ENCODE data around the gene PLA2G4E. TPM values are rescaled to one million over a fixed set of nuclear protein-coding genes. Genes with fewer than 3 reads are reported as not detected.
A peak's percentile ranks its signal among the peaks of the same experiment; 100 is the strongest.

PLA2G4E gene
- polyA plus RNA-seq, 4 donors: 0.13 to 0.80 TPM; not detected in 2

GRCh38 chr15:42046597-42046996 is 25.8 kb upstream of the PLA2G4E start:
- Histone ChIP-seq H3K4me3 (ENCODE audit: low read depth in 1 of 3, low read length in 3 of 3) (no peak overlapping the region), H3K27me3 (ENCODE audit: control insufficient read depth in 3 of 3, insufficient read depth in 3 of 3, low read length in 3 of 3) (no peaks in the 10 kb centered on the region), H3K4me1 (ENCODE audit: control insufficient read depth in 3 of 3, insufficient read depth in 2 of 3, low read depth in 1 of 3, low read length in 2 of 3) (no peaks in the 10 kb centered on the region), H3K9me3 (ENCODE audit: control insufficient read depth in 2 of 2, insufficient read depth in 1 of 2, low read depth in 1 of 2, low read length in 1 of 2) (no peaks in the 10 kb centered on the region), H3K36me3 (ENCODE audit: control insufficient read depth in 3 of 3, insufficient read depth in 2 of 3, low read depth in 1 of 3, low read length in 3 of 3) (no peaks in the 10 kb centered on the region), H3K27ac (ENCODE audit: low read depth in 1 of 3, low read length in 2 of 3) (no peak overlapping the region)
- 40 to 80% (median 58%) methylated on average over 2 of the region's 2 CpGs for WGBS, 3 donors
- DNase-seq (no peak), FAIRE-seq (no peak)

DNA sequence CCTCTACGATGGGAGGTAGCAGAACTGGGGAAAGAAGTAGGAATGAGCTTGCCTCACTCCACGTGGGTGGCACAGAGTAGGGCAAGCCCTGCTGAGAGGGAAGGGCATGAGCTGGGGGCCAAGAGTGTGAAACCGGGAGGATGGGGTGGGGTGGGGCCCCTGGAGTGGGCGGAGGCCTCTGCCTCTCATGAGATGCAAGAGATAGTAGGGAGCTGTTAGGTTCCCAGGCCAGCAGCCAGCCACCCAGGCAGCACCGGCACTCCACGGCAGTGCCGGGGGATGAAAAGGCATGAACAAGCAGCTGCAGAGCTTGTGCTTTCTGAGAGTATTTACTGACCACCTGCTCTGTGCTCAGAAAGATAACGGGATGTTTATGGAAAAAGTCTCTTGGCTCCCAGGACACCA is 24.4 kb upstream of the PLA2G4E start:
- Histone ChIP-seq H3K9me3 (ENCODE audit: control insufficient read depth in 2 of 2, insufficient read depth in 1 of 2, low read depth in 1 of 2, low read length in 1 of 2) (no peaks in the 10 kb centered on the region), H3K4me1 (ENCODE audit: control insufficient read depth in 3 of 3, insufficient read depth in 2 of 3, low read depth in 1 of 3, low read length in 2 of 3) (no peaks in the 10 kb centered on the region), H3K36me3 (ENCODE audit: control insufficient read depth in 3 of 3, insufficient read depth in 2 of 3, low read depth in 1 of 3, low read length in 3 of 3) (no peaks in the 10 kb centered on the region), H3K4me3 (ENCODE audit: low read depth in 1 of 3, low read length in 3 of 3) (no peak overlapping the region), H3K27ac (ENCODE audit: low read depth in 1 of 3, low read length in 2 of 3) (no peak overlapping the region), H3K27me3 (ENCODE audit: control insufficient read depth in 3 of 3, insufficient read depth in 3 of 3, low read length in 3 of 3) (no peaks in the 10 kb centered on the region)
- FAIRE-seq (no peak), DNase-seq (no peak)
- 36 to 54% (median 45%) methylated on average over 8 of the region's 8 CpGs for WGBS, 3 donors

- FAIRE-seq: no peak
- Histone ChIP-seq H3K9me3 (ENCODE audit: control insufficient read depth in 2 of 2, insufficient read depth in 1 of 2, low read depth in 1 of 2, low read length in 1 of 2) (no peaks in the 10 kb centered on the region), H3K27ac (ENCODE audit: low read depth in 1 of 3, low read length in 2 of 3) (no peak overlapping the region), H3K4me1 (ENCODE audit: control insufficient read depth in 3 of 3, insufficient read depth in 2 of 3, low read depth in 1 of 3, low read length in 2 of 3) (no peaks in the 10 kb centered on the region), H3K36me3 (ENCODE audit: control insufficient read depth in 3 of 3, insufficient read depth in 2 of 3, low read depth in 1 of 3, low read length in 3 of 3) (no peaks in the 10 kb centered on the region), H3K27me3 (ENCODE audit: control insufficient read depth in 3 of 3, insufficient read depth in 3 of 3, low read length in 3 of 3) (no peaks in the 10 kb centered on the region), H3K4me3 (ENCODE audit: low read depth in 1 of 3, low read length in 3 of 3) (no peak overlapping the region)
- WGBS, 3 donors: 81 to 91% (median 86%) methylated on average over 5 of the region's 5 CpGs
- DNase-seq: no peak
These were observed 22.0 kb upstream of the PLA2G4E start for GRCh38 chr15:42042602-42043400.

DNA sequence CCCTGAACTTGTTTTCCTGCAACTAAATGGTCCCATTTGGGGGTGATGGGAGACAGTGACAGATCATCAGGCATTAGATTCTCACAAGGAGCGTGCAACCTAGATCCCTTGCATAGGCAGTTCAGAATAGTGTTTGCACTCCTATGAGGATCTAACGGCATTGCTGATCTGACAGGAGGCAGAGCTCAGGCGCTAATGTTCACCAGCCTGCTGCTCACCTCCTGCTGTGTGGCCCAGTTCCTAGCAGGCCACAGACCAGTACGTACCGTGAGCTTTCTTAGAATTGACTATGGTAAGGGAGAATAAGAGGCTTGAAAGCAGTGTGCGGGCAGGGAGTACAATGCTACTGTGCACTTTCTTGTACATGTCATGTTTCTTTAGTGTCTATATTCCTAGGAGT is 17.6 kb upstream of the PLA2G4E start:
- FAIRE-seq: no peak
- Histone ChIP-seq H3K4me3 (ENCODE audit: low read depth in 1 of 3, low read length in 3 of 3) (no peak overlapping the region), H3K27ac (ENCODE audit: low read depth in 1 of 3, low read length in 2 of 3) (no peak overlapping the region), H3K4me1 (ENCODE audit: control insufficient read depth in 3 of 3, insufficient read depth in 2 of 3, low read depth in 1 of 3, low read length in 2 of 3) (peaks cover 0 to 5% (median 0%) of the 10 kb centered on the region in 3 donors), H3K36me3 (ENCODE audit: control insufficient read depth in 3 of 3, insufficient read depth in 2 of 3, low read depth in 1 of 3, low read length in 3 of 3) (no peaks in the 10 kb centered on the region), H3K9me3 (ENCODE audit: control insufficient read depth in 2 of 2, insufficient read depth in 1 of 2, low read depth in 1 of 2, low read length in 1 of 2) (no peaks in the 10 kb centered on the region), H3K27me3 (ENCODE audit: control insufficient read depth in 3 of 3, insufficient read depth in 3 of 3, low read length in 3 of 3) (no peaks in the 10 kb centered on the region)
- no peak for DNase-seq
- WGBS, 3 donors: 89 to 95% (median 93%) methylated on average over 6 of the region's 6 CpGs

GRCh38 chr15:42037656-42038055 is 16.8 kb upstream of the PLA2G4E start:
- no peaks in the 10 kb centered on the region for H3K36me3 ChIP-seq (ENCODE audit: control insufficient read depth in 3 of 3, insufficient read depth in 2 of 3, low read depth in 1 of 3, low read length in 3 of 3)
- no peak overlapping the region for H3K4me3 ChIP-seq (ENCODE audit: low read depth in 1 of 3, low read length in 3 of 3)
- no peak overlapping the region for H3K27ac ChIP-seq (ENCODE audit: low read depth in 1 of 3, low read length in 2 of 3)
- DNase-seq (peak in 1 of 2 donors; percentile 42), FAIRE-seq (no peak)
- H3K4me1 ChIP-seq (ENCODE audit: control insufficient read depth in 3 of 3, insufficient read depth in 2 of 3, low read depth in 1 of 3, low read length in 2 of 3): peaks cover 0 to 5% (median 0%) of the 10 kb centered on the region in 3 donors
- WGBS, 3 donors: 37 to 61% (median 48%) methylated on average over 8 of the region's 8 CpGs
- H3K9me3 ChIP-seq (ENCODE audit: control insufficient read depth in 2 of 2, insufficient read depth in 1 of 2, low read depth in 1 of 2, low read length in 1 of 2): no peaks in the 10 kb centered on the region
- H3K27me3 ChIP-seq (ENCODE audit: control insufficient read depth in 3 of 3, insufficient read depth in 3 of 3, low read length in 3 of 3): no peaks in the 10 kb centered on the region

DNA sequence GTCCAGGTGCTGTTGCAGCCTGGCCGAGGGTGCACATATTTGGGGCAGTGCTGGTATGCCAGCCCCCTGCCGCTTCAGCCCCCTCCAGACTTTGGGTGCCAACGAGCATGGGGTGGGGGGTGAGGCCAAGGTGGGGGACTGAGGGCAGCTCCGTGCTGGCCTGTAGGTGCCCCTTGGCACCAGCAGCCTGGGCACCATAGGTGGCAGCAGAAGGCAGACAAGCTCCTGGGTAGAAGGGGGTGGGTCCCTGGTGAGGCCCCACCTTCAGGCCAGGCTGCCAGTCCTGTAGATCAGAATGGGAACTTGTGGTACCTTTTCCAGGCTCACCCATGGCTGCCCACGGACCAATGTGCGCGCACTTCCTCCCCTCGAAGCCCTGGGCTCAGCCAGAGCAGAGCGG is 16.1 kb upstream of the PLA2G4E start:
- FAIRE-seq: no peak

GRCh38 chr15:42036112-42036905 is 15.5 kb upstream of the PLA2G4E start:
- DNase-seq (no peak), FAIRE-seq (no peak)
- H3K36me3 ChIP-seq (ENCODE audit: control insufficient read depth in 3 of 3, insufficient read depth in 2 of 3, low read depth in 1 of 3, low read length in 3 of 3): no peaks in the 10 kb centered on the region
- H3K4me3 ChIP-seq (ENCODE audit: low read depth in 1 of 3, low read length in 3 of 3): no peak overlapping the region
- H3K27me3 ChIP-seq (ENCODE audit: control insufficient read depth in 3 of 3, insufficient read depth in 3 of 3, low read length in 3 of 3): no peaks in the 10 kb centered on the region
- H3K9me3 ChIP-seq (ENCODE audit: control insufficient read depth in 2 of 2, insufficient read depth in 1 of 2, low read depth in 1 of 2, low read length in 1 of 2): no peaks in the 10 kb centered on the region
- peaks cover 0 to 5% (median 0%) of the 10 kb centered on the region in 3 donors for H3K4me1 ChIP-seq (ENCODE audit: control insufficient read depth in 3 of 3, insufficient read depth in 2 of 3, low read depth in 1 of 3, low read length in 2 of 3)
- no peak overlapping the region for H3K27ac ChIP-seq (ENCODE audit: low read depth in 1 of 3, low read length in 2 of 3)
- WGBS, 3 donors: 90 to 93% (median 93%) methylated on average over 27 to 45 of the region's 45 CpGs

More for the DNA sequence above, 16.1 kb upstream of the PLA2G4E start:
- Histone ChIP-seq H3K4me3 (ENCODE audit: low read depth in 1 of 3, low read length in 3 of 3) (no peak overlapping the region), H3K4me1 (ENCODE audit: control insufficient read depth in 3 of 3, insufficient read depth in 2 of 3, low read depth in 1 of 3, low read length in 2 of 3) (peaks cover 0 to 5% (median 0%) of the 10 kb centered on the region in 3 donors), H3K27ac (ENCODE audit: low read depth in 1 of 3, low read length in 2 of 3) (no peak overlapping the region), H3K9me3 (ENCODE audit: control insufficient read depth in 2 of 2, insufficient read depth in 1 of 2, low read depth in 1 of 2, low read length in 1 of 2) (no peaks in the 10 kb centered on the region), H3K36me3 (ENCODE audit: control insufficient read depth in 3 of 3, insufficient read depth in 2 of 3, low read depth in 1 of 3, low read length in 3 of 3) (no peaks in the 10 kb centered on the region), H3K27me3 (ENCODE audit: control insufficient read depth in 3 of 3, insufficient read depth in 3 of 3, low read length in 3 of 3) (no peaks in the 10 kb centered on the region)
- 88 to 91% (median 90%) methylated on average over 9 of the region's 9 CpGs for WGBS, 3 donors
- no peak for DNase-seq

GRCh38 chr15:42035435-42035761 is 14.6 kb upstream of the PLA2G4E start:
- Histone ChIP-seq H3K4me3 (ENCODE audit: low read depth in 1 of 3, low read length in 3 of 3) (no peak overlapping the region), H3K27me3 (ENCODE audit: control insufficient read depth in 3 of 3, insufficient read depth in 3 of 3, low read length in 3 of 3) (no peaks in the 10 kb centered on the region), H3K9me3 (ENCODE audit: control insufficient read depth in 2 of 2, insufficient read depth in 1 of 2, low read depth in 1 of 2, low read length in 1 of 2) (no peaks in the 10 kb centered on the region), H3K36me3 (ENCODE audit: control insufficient read depth in 3 of 3, insufficient read depth in 2 of 3, low read depth in 1 of 3, low read length in 3 of 3) (no peaks in the 10 kb centered on the region), H3K27ac (ENCODE audit: low read depth in 1 of 3, low read length in 2 of 3) (peak overlapping the region in 1 of 3 donors; percentile 1), H3K4me1 (ENCODE audit: control insufficient read depth in 3 of 3, insufficient read depth in 2 of 3, low read depth in 1 of 3, low read length in 2 of 3) (peaks cover 0 to 5% (median 0%) of the 10 kb centered on the region in 3 donors)
- 32 to 37% (median 36%) methylated on average over 3 of the region's 3 CpGs for WGBS, 3 donors
- FAIRE-seq (no peak), DNase-seq (peak in 1 of 2 donors; percentile 52)
